ENCODE data around the gene KAZALD1.

GRCh38 chr10:101015582-101015973, 46.2 kb upstream of the KAZALD1 start:
- TF ChIP-seq CTCF (IDR thresholded peaks at IDR 0.05) (no peak), POLR2A (IDR thresholded peaks at IDR 0.05) (no peak)
